Neural cell (in vitro differentiated cells): ENCODE results near the gene FCAMR. TPM values are rescaled to one million over a fixed set of nuclear protein-coding genes. Genes with fewer than 3 reads are reported as not detected.

Experiments used
- H2AFZ ChIP-seq: fragments of 200-600, 300-800 bp; sonication (generic), shearing (Covaris generic); 2 replicates; pipeline ENCODE4 v1.6.0; 2014; ENCODE audit warnings: low read depth, mild to moderate bottlenecking, antibody characterized with exemption, low read length, moderate library complexity
- H3F3A ChIP-seq: fragments of 200-600 bp; shearing (Covaris generic); 2 replicates; pipeline ENCODE4 v1.6.1; 2016; ENCODE audit warnings: mild to moderate bottlenecking, moderate library complexity, mixed read lengths, antibody characterized with exemption, low read length; ENCODE audit not compliant: insufficient read depth, poor library complexity, severe bottlenecking
- H3K27ac ChIP-seq: fragments of 200-600, 300-800 bp; sonication (generic), shearing (Covaris generic); 2 replicates; pipeline ENCODE4 v1.5.1; 2014; ENCODE audit warnings: mild to moderate bottlenecking, low read length, moderate library complexity
- H3K27me3 ChIP-seq: fragments of 300-800, 200-600 bp; sonication (generic), shearing (Covaris generic); 2 replicates; pipeline ENCODE4 v1.6.0; 2014; ENCODE audit warnings: mild to moderate bottlenecking, low read depth, low read length, moderate library complexity; ENCODE audit not compliant: insufficient read depth
- H3K36me3 ChIP-seq: fragments of 300-800, 200-600 bp; sonication (generic), shearing (Covaris generic); 2 replicates; pipeline ENCODE4 v1.5.1; 2014; ENCODE audit warnings: mild to moderate bottlenecking, antibody characterized with exemption, low read length, moderate library complexity; ENCODE audit not compliant: insufficient read depth
- H3K4me2 ChIP-seq: fragments of 300-800, 200-600 bp; sonication (generic), shearing (Covaris generic); 2 replicates; pipeline ENCODE4 v1.6.0; 2014; ENCODE audit warnings: mild to moderate bottlenecking, low read length
- H3K4me3 ChIP-seq: fragments of 300-800, 200-600 bp; sonication (generic), shearing (Covaris generic); 2 replicates; pipeline ENCODE4 v1.5.1; 2014; ENCODE audit warnings: mild to moderate bottlenecking, low read length, moderate library complexity
- H3K79me2 ChIP-seq: fragments of 200-600 bp; shearing (Covaris generic); replicated peaks from 2 replicates; pipeline ENCODE4 v1.6.0; 2014; ENCODE audit warnings: mild to moderate bottlenecking, low read length, moderate library complexity; ENCODE audit not compliant: insufficient read depth
- H3K9ac ChIP-seq: fragments of 300-800, 200-600 bp; sonication (generic), shearing (Covaris generic); 2 replicates; pipeline ENCODE4 v1.6.1; 2016; ENCODE audit warnings: mild to moderate bottlenecking, low read length, mixed read lengths
- H3K9me2 ChIP-seq: fragments of 200-600 bp; shearing (Covaris generic); 2 replicates; pipeline ENCODE4 v1.6.1; 2016; ENCODE audit warnings: mild to moderate bottlenecking, low read length, mixed read lengths; ENCODE audit not compliant: insufficient read depth
- H3K9me3 ChIP-seq: fragments of 200-600, 300-800 bp; sonication (generic), shearing (Covaris generic); 2 replicates; pipeline ENCODE4 v1.6.1; 2016; ENCODE audit warnings: mild to moderate bottlenecking, mixed run types, low read length, moderate library complexity, mixed read lengths
- H4K20me1 ChIP-seq: fragments of 200-600 bp; shearing (Covaris generic); 2 replicates; pipeline ENCODE4 v1.6.1; 2016; ENCODE audit warnings: mild to moderate bottlenecking, mixed run types; ENCODE audit not compliant: insufficient read depth
- CTCF ChIP-seq: fragments of 450-650 bp; IDR thresholded peaks from 2 replicates; pipeline ENCODE4 v1.5.1; 2014; ENCODE audit warnings: antibody characterized with exemption, mild to moderate bottlenecking, moderate library complexity; ENCODE audit not compliant: poor library complexity, severe bottlenecking
- EP300 ChIP-seq: fragments of 450-650 bp; conservative IDR thresholded peaks from 2 replicates; pipeline ENCODE4 v1.6.1; 2014; ENCODE audit warnings: antibody characterized with exemption, mild to moderate bottlenecking, moderate library complexity; ENCODE audit not compliant: poor library complexity, severe bottlenecking
- EZH2 ChIP-seq: fragments of 200-600, 300-800 bp; shearing (Covaris generic), sonication (generic); IDR thresholded peaks from 2 replicates; pipeline ENCODE4 v1.6.1; 2014; ENCODE audit warnings: antibody characterized with exemption, low read length, borderline replicate concordance, mild to moderate bottlenecking; ENCODE audit not compliant: insufficient read depth, poor library complexity, severe bottlenecking
- MXI1 ChIP-seq: fragments of 450-650 bp; conservative IDR thresholded peaks from 2 replicates; pipeline ENCODE4 v1.6.1; 2014; ENCODE audit warnings: antibody characterized with exemption, mild to moderate bottlenecking; ENCODE audit not compliant: poor library complexity, severe bottlenecking
- POLR2AphosphoS5 ChIP-seq: IDR thresholded peaks from 2 replicates; pipeline ENCODE4 v1.6.1; 2012
- RAD21 ChIP-seq: fragments of 450-650 bp; conservative IDR thresholded peaks from 2 replicates; pipeline ENCODE4 v1.6.1; 2014; ENCODE audit warnings: antibody characterized with exemption, mild to moderate bottlenecking, moderate library complexity
- REST ChIP-seq: IDR thresholded peaks from 2 replicates; pipeline ENCODE4 v1.6.1; 2012; ENCODE audit warnings: borderline replicate concordance
- SMC3 ChIP-seq: fragments of 450-650 bp; conservative IDR thresholded peaks from 2 replicates; pipeline ENCODE4 v1.6.1; 2014; ENCODE audit warnings: antibody characterized with exemption, mild to moderate bottlenecking, moderate library complexity; ENCODE audit not compliant: poor library complexity
- TAF1 ChIP-seq: IDR thresholded peaks from 2 replicates; pipeline ENCODE4 v1.6.1; 2012; ENCODE audit warnings: low read depth
- polyA plus RNA-seq: library from polyadenylated mRNA; depleted of rRNA; stranded (reverse); fragments of >200 nt; gene quantifications from 2 replicates; pipeline ENCODE4 v1.2.3, GENCODE V29; 2014

Gene FCAMR
- polyA plus RNA-seq, 1 donor from 2014 or later, result not detected

- peaks cover 39% of the 10 kb centered on the region for H3K27me3 ChIP-seq
- H3K27ac ChIP-seq, result no peak overlapping the region
- no peak overlapping the region for H3K4me2 ChIP-seq
- H3K79me2 ChIP-seq, result no peaks in the 10 kb centered on the region
- no peaks in the 10 kb centered on the region for H4K20me1 ChIP-seq
- H3K36me3 ChIP-seq, result no peaks in the 10 kb centered on the region
- H3K4me3 ChIP-seq, result no peak overlapping the region
- TF ChIP-seq RAD21 (peak; percentile 67), SMC3 (peak; percentile 76), MXI1 (no peak), EP300 (no peak), CTCF (peak; percentile 76), EZH2 (no peak), TAF1 (no peak), REST (no peak), POLR2AphosphoS5 (no peak)
- H3F3A ChIP-seq, result no peaks in the 10 kb centered on the region
- H3K9ac ChIP-seq, result no peak overlapping the region
- H3K9me2 ChIP-seq, result no peaks in the 10 kb centered on the region
- no peak overlapping the region for H2AFZ ChIP-seq
- no peaks in the 10 kb centered on the region for H3K9me3 ChIP-seq
Measured at GRCh38 chr1:206911064-206911663, 59.1 kb downstream of the FCAMR start.

- Histone ChIP-seq H3K4me3 (peak overlapping the region; percentile 79), H3F3A (no peaks in the 10 kb centered on the region), H4K20me1 (no peaks in the 10 kb centered on the region), H3K4me2 (peak overlapping the region; percentile 60), H3K27ac (no peak overlapping the region), H3K36me3 (no peaks in the 10 kb centered on the region), H3K27me3 (peaks cover 39% of the 10 kb centered on the region), H3K9ac (peak overlapping the region; percentile 24), H3K79me2 (no peaks in the 10 kb centered on the region), H3K9me2 (no peaks in the 10 kb centered on the region), H3K9me3 (no peaks in the 10 kb centered on the region), H2AFZ (no peak overlapping the region)
- TF ChIP-seq SMC3 (no peak), POLR2AphosphoS5 (no peak), MXI1 (no peak), REST (peak; percentile 7), CTCF (no peak), EP300 (no peak), TAF1 (no peak)
Measured at GRCh38 chr1:206909883-206910318, 60.4 kb downstream of the FCAMR start.
